HepG2 (cell line): ENCODE results near the gene CNTD1. TPM values are rescaled to one million over a fixed set of nuclear protein-coding genes. Genes with fewer than 3 reads are reported as not detected.
A peak's percentile ranks its signal among the peaks of the same experiment; 100 is the strongest.

ENCODE experiments used
- ASH2L ChIP-seq: fragments of 300-600, 200-600 bp; sonication (generic); IDR thresholded peaks from 2 replicates; pipeline ENCODE4 v1.7.0; 2017; ENCODE audit warnings: low read depth, mild to moderate bottlenecking, moderate library complexity, mixed read lengths, low read length; ENCODE audit not compliant: insufficient read length
- MEF2D ChIP-seq: sonication (generic); formaldehyde crosslinking; IDR thresholded peaks from 2 replicates; pipeline ENCODE4 v1.5.1; 2020; ENCODE audit warnings: mild to moderate bottlenecking, missing genetic modification reagents
- POLR2A ChIP-seq, 2 experiments: IDR thresholded peaks; 2 replicates each; pipeline ENCODE4 v1.6.1; 2011; ENCODE audit warnings: low read depth in 2 of 2, low read length in 2 of 2, mild to moderate bottlenecking in 1 of 2, moderate library complexity in 1 of 2; ENCODE audit not compliant: insufficient read depth in 1 of 2
- TEAD2 ChIP-seq: sonication (generic); formaldehyde crosslinking; IDR thresholded peaks from 2 replicates; pipeline ENCODE4 v1.9.0; 2021; ENCODE audit warnings: missing genetic modification reagents
- ZNF160 ChIP-seq: sonication (generic); formaldehyde crosslinking; IDR thresholded peaks from 2 replicates; pipeline ENCODE4 v1.8.0; 2022; ENCODE audit warnings: mild to moderate bottlenecking, inconsistent platforms, missing genetic modification reagents
- ZNF549 ChIP-seq: sonication (generic); formaldehyde crosslinking; IDR thresholded peaks from 2 replicates; pipeline ENCODE4 v1.5.0; 2020; ENCODE audit warnings: missing genetic modification reagents
- polyA plus RNA-seq, 8 experiments: library from polyadenylated mRNA; depleted of rRNA in 3 of 8; stranded (reverse) in 7 of 8; unstranded in 1 of 8; fragments of >200 nt; fragmentation: Illumina TruSeq in 4 of 8; extraction: Trizol in 4 of 8; gene quantifications; 2 replicates each; pipeline versions ENCODE4 v1.2.1 to v1.2.3, GENCODE V29; 2011 to 2016; ENCODE audit warnings: low read depth in 4 of 8, missing spikeins in 1 of 8, mixed read lengths in 1 of 8; ENCODE audit not compliant: insufficient read depth in 1 of 8
- total RNA-seq, 5 experiments: library from RNA; depleted of rRNA; stranded (reverse); fragments of >200 nt; fragmentation: Illumina TruSeq; extraction: Trizol; gene quantifications; 2 replicates each; pipeline ENCODE4 v1.2.3, GENCODE V29; 2016; ENCODE audit warnings: low read depth in 1 of 5
- TF ChIP-seq, protein P1 (sequence below): sonication (generic); formaldehyde crosslinking; IDR thresholded peaks from 2 replicates; pipeline ENCODE4 v1.4.0; 2020; ENCODE audit warnings: missing genetic modification reagents, borderline replicate concordance
- TF ChIP-seq, protein P2 (sequence below): sonication (generic); formaldehyde crosslinking; IDR thresholded peaks from 2 replicates; pipeline ENCODE4 v1.8.0; 2022; ENCODE audit warnings: missing genetic modification reagents, mild to moderate bottlenecking, inconsistent platforms, borderline replicate concordance

CNTD1 gene
- total and polyA plus RNA-seq, 2 of the 13 experiments (the other 11 are each of a cell fraction or from before 2014, with no cell fraction given): 0.11 to 0.15 TPM

DNA sequence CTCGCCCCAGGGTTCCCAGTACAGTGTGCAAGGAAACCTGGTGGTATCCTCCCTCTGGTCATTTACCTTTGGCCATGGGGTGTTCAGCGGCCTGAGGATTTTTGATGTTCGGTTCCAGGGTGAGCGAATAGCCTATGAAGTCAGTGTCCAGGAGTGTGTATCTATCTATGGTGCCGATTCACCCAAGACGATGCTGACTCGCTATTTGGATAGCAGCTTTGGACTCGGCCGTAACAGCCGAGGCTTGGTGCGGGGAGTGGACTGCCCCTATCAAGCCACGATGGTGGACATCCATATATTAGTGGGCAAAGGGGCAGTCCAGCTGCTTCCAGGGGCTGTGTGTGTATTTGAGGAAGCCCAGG, 46.9 kb downstream of the CNTD1 start (continued):
- TF ChIP-seq ASH2L (no peak), POLR2A (IDR thresholded peaks at IDR 0.05; ENCODE audit: insufficient read depth in 1 of 2, low read depth in 2 of 2, low read length in 2 of 2) (0 out of 4 replicates have a peak, but pooled peaks of 1 of the 2 experiments have one; percentile 12), MEF2D (no peak), ZNF160 (no peak), ZNF549 (CRISPR knock-in tag) (no peak), TEAD2 (CRISPR knock-in tag) (no peak)
- TF ChIP-seq, protein P1, sequence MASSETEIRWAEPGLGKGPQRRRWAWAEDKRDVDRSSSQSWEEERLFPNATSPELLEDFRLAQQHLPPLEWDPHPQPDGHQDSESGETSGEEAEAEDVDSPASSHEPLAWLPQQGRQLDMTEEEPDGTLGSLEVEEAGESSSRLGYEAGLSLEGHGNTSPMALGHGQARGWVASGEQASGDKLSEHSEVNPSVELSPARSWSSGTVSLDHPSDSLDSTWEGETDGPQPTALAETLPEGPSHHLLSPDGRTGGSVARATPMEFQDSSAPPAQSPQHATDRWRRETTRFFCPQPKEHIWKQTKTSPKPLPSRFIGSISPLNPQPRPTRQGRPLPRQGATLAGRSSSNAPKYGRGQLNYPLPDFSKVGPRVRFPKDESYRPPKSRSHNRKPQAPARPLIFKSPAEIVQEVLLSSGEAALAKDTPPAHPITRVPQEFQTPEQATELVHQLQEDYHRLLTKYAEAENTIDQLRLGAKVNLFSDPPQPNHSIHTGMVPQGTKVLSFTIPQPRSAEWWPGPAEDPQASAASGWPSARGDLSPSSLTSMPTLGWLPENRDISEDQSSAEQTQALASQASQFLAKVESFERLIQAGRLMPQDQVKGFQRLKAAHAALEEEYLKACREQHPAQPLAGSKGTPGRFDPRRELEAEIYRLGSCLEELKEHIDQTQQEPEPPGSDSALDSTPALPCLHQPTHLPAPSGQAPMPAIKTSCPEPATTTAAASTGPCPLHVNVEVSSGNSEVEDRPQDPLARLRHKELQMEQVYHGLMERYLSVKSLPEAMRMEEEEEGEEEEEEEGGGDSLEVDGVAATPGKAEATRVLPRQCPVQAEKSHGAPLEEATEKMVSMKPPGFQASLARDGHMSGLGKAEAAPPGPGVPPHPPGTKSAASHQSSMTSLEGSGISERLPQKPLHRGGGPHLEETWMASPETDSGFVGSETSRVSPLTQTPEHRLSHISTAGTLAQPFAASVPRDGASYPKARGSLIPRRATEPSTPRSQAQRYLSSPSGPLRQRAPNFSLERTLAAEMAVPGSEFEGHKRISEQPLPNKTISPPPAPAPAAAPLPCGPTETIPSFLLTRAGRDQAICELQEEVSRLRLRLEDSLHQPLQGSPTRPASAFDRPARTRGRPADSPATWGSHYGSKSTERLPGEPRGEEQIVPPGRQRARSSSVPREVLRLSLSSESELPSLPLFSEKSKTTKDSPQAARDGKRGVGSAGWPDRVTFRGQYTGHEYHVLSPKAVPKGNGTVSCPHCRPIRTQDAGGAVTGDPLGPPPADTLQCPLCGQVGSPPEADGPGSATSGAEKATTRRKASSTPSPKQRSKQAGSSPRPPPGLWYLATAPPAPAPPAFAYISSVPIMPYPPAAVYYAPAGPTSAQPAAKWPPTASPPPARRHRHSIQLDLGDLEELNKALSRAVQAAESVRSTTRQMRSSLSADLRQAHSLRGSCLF (CRISPR knock-in tag): no peak
- TF ChIP-seq, protein P2, sequence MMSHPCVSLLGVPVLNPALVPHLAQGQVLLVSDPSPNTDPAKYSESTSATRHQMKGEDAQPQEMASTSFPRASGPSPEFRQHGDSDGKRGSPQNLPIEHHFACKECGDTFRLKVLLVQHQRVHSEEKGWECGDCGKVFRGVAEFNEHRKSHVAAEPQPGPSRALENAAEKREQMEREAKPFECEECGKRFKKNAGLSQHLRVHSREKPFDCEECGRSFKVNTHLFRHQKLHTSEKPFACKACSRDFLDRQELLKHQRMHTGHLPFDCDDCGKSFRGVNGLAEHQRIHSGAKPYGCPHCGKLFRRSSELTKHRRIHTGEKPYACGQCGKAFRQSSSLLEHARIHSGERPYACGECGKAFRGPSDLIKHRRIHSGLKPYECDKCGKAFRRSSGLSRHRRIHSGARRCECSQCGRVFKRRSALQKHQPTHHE (CRISPR knock-in tag): no peak
